Neural crest cell (in vitro differentiated cells): ENCODE results near the gene PODN. TPM values are rescaled to one million over a fixed set of nuclear protein-coding genes. Genes with fewer than 3 reads are reported as not detected.

Experiments used
- DNase-seq: peaks from one replicate; pipeline ENCODE4 v3.0.0; 2021; ENCODE audit warnings: low read depth, mixed read lengths, low spot score
- H3K27ac Mint-ChIP-seq: one replicate; pipeline ENCODE4 v1.8.0; 2021; ENCODE audit warnings: mild to moderate bottlenecking, mixed read lengths; ENCODE audit not compliant: unreplicated experiment
- H3K27me3 Mint-ChIP-seq: 2 replicates; pipeline ENCODE4 v1.8.0; 2021; ENCODE audit warnings: low read depth, mild to moderate bottlenecking, mixed read lengths
- H3K36me3 Mint-ChIP-seq: 2 replicates; pipeline ENCODE4 v1.8.0; 2021; ENCODE audit warnings: low read depth, mild to moderate bottlenecking, mixed read lengths
- H3K4me1 Mint-ChIP-seq: 2 replicates; pipeline ENCODE4 v1.8.0; 2021; ENCODE audit warnings: mixed read lengths
- H3K4me3 Mint-ChIP-seq: one replicate; pipeline ENCODE4 v1.8.0; 2021; ENCODE audit warnings: mild to moderate bottlenecking, mixed read lengths
- H3K9me3 Mint-ChIP-seq: 2 replicates; pipeline ENCODE4 v1.8.0; 2021; ENCODE audit warnings: mixed read lengths
- CTCF ChIP-seq: fragments of 200-600 bp; sonication (generic); conservative IDR thresholded peaks from 2 replicates; pipeline ENCODE4 v1.5.0; 2021; ENCODE audit warnings: antibody characterized with exemption, mild to moderate bottlenecking
- total RNA-seq: library from RNA; stranded (reverse); gene quantifications from 2 replicates; pipeline ENCODE4 v1.2.1, GENCODE V29; 2021

PODN gene
- total RNA-seq, 1 donor from 2014 or later, result 0.65 TPM

- Mint-ChIP-seq H3K4me1 (peaks cover 16% of the 10 kb centered on the region), H3K27me3 (no peaks in the 10 kb centered on the region), H3K36me3 (peaks cover 11% of the 10 kb centered on the region), H3K4me3 (no peak overlapping the region), H3K27ac (no peak overlapping the region), H3K9me3 (no peaks in the 10 kb centered on the region)
- TF ChIP-seq CTCF, result no peak
- DNase-seq, result no peak
Measured at GRCh38 chr1:53051676-53052075, 10.3 kb upstream of the PODN start.

GRCh38 chr1:53057127-53057526 is 4.9 kb upstream of the PODN start:
- no peak overlapping the region for H3K4me3 Mint-ChIP-seq
- no peak overlapping the region for H3K27ac Mint-ChIP-seq
- peaks cover 41% of the 10 kb centered on the region for H3K27me3 Mint-ChIP-seq
- H3K9me3 Mint-ChIP-seq, result no peaks in the 10 kb centered on the region
- no peak for TF ChIP-seq CTCF
- no peaks in the 10 kb centered on the region for H3K4me1 Mint-ChIP-seq
- no peak for DNase-seq
- peaks cover 11% of the 10 kb centered on the region for H3K36me3 Mint-ChIP-seq

- no peaks in the 10 kb centered on the region for H3K9me3 Mint-ChIP-seq
- no peak for TF ChIP-seq CTCF
- H3K36me3 Mint-ChIP-seq, result no peaks in the 10 kb centered on the region
- peak overlapping the region; percentile 85 for H3K4me3 Mint-ChIP-seq
- no peak overlapping the region for H3K27ac Mint-ChIP-seq
- peaks cover 7% of the 10 kb centered on the region for H3K4me1 Mint-ChIP-seq
- peaks cover 70% of the 10 kb centered on the region for H3K27me3 Mint-ChIP-seq
- no peak for DNase-seq
Measured at GRCh38 chr1:53060579-53060978, 1.4 kb upstream of the PODN start.

- Mint-ChIP-seq H3K27me3 (peaks cover 72% of the 10 kb centered on the region), H3K36me3 (no peaks in the 10 kb centered on the region)
- no peak for DNase-seq
Measured at GRCh38 chr1:53061123-53061858, 722 bp upstream of the PODN start.

GRCh38 chr1:53062708-53063591 is 937 bp downstream of the PODN start:
- TF ChIP-seq CTCF, result peak; percentile 16
- Mint-ChIP-seq H3K36me3 (no peaks in the 10 kb centered on the region), H3K4me1 (peaks cover 7% of the 10 kb centered on the region), H3K27me3 (peaks cover 69% of the 10 kb centered on the region), H3K9me3 (no peaks in the 10 kb centered on the region), H3K4me3 (peak overlapping the region; percentile 77), H3K27ac (no peak overlapping the region)
- DNase-seq, result no peak

More at GRCh38 chr1:53061123-53061858, 722 bp upstream of the PODN start:
- no peak for TF ChIP-seq CTCF
- H3K4me3 Mint-ChIP-seq, result peak overlapping the region; percentile 85
- H3K27ac Mint-ChIP-seq, result no peak overlapping the region
- H3K4me1 Mint-ChIP-seq, result peaks cover 7% of the 10 kb centered on the region
- no peaks in the 10 kb centered on the region for H3K9me3 Mint-ChIP-seq
